GM23338 (cell line): ENCODE data around the gene TMEM170B. TPM values are rescaled to one million over a fixed set of nuclear protein-coding genes. Genes with fewer than 3 reads are reported as not detected.

ENCODE experiments used
- ATAC-seq: fragments of 200-7000 bp; cut with Tn5 transposase; 3 replicates; pipeline ENCODE4 v1.9.1; 2020
- DNase-seq: peaks from one replicate; pipeline ENCODE4 v3.0.0-alpha.2; 2015; ENCODE audit warnings: low spot score
- H2AFZ ChIP-seq: fragments of 200-600 bp; sonication (generic); 2 replicates; pipeline ENCODE4 v1.8.0; 2016; ENCODE audit warnings: antibody characterized with exemption, mild to moderate bottlenecking, moderate library complexity
- H3F3A ChIP-seq: fragments of 200-600 bp; sonication (generic); replicated peaks from 2 replicates; pipeline ENCODE4 v1.8.0; 2017; ENCODE audit warnings: antibody characterized with exemption, mixed run types, low read depth
- H3K27ac ChIP-seq: fragments of 200-600 bp; sonication (generic); 2 replicates; pipeline ENCODE4 v1.6.1; 2016; ENCODE audit warnings: low read depth
- H3K27me3 ChIP-seq: fragments of 200-600 bp; sonication (generic); 2 replicates; pipeline ENCODE4 v1.8.0; 2016; ENCODE audit warnings: mild to moderate bottlenecking, mixed run types, moderate library complexity; ENCODE audit not compliant: insufficient read depth
- H3K36me3 ChIP-seq: fragments of 200-600 bp; sonication (generic); 2 replicates; pipeline ENCODE4 v1.8.0; 2016; ENCODE audit warnings: mild to moderate bottlenecking; ENCODE audit not compliant: insufficient read depth
- H3K4me1 ChIP-seq: fragments of 200-600 bp; sonication (generic); 2 replicates; pipeline ENCODE4 v1.8.0; 2016; ENCODE audit warnings: mild to moderate bottlenecking, moderate library complexity; ENCODE audit not compliant: insufficient read depth
- H3K4me2 ChIP-seq: fragments of 200-600 bp; sonication (generic); 2 replicates; pipeline ENCODE4 v1.7.1; 2017; ENCODE audit warnings: mixed run types
- H3K4me3 ChIP-seq: fragments of 200-600 bp; sonication (generic); 2 replicates; pipeline ENCODE4 v1.6.1; 2016; ENCODE audit warnings: mixed run types
- H3K79me2 ChIP-seq: fragments of 200-600 bp; sonication (generic); replicated peaks from 2 replicates; pipeline ENCODE4 v1.8.0; 2017; ENCODE audit warnings: mild to moderate bottlenecking; ENCODE audit not compliant: insufficient read depth
- H3K9me2 ChIP-seq: fragments of 200-600 bp; sonication (generic); 2 replicates; pipeline ENCODE4 v1.8.0; 2017; ENCODE audit not compliant: insufficient read depth
- H4K20me1 ChIP-seq: fragments of 200-600 bp; sonication (generic); replicated peaks from 2 replicates; pipeline ENCODE4 v1.8.0; 2017; ENCODE audit warnings: mild to moderate bottlenecking; ENCODE audit not compliant: insufficient read depth
- H3K27ac Mint-ChIP-seq: 2 replicates; pipeline ENCODE4 v1.8.0; 2020; ENCODE audit warnings: inconsistent platforms, mild to moderate bottlenecking, moderate library complexity, mixed read lengths
- H3K27me3 Mint-ChIP-seq: 3 replicates; pipeline ENCODE4 v1.8.0; 2022; ENCODE audit warnings: low read depth, mild to moderate bottlenecking, moderate library complexity, mixed read lengths, inconsistent platforms; ENCODE audit not compliant: insufficient read depth, poor library complexity
- H3K36me3 Mint-ChIP-seq: 3 replicates; pipeline ENCODE4 v1.8.0; 2021; ENCODE audit warnings: low read depth, mild to moderate bottlenecking, inconsistent platforms, moderate library complexity, mixed read lengths
- H3K4me1 Mint-ChIP-seq: 3 replicates; pipeline ENCODE4 v1.8.0; 2020; ENCODE audit warnings: mild to moderate bottlenecking, inconsistent platforms, mixed read lengths
- H3K4me3 Mint-ChIP-seq: 3 replicates; pipeline ENCODE4 v1.8.0; 2021; ENCODE audit warnings: moderate library complexity, mild to moderate bottlenecking, inconsistent platforms, mixed read lengths
- H3K9me3 Mint-ChIP-seq: 3 replicates; pipeline ENCODE4 v1.8.0; 2020; ENCODE audit warnings: moderate library complexity, mild to moderate bottlenecking, inconsistent platforms, mixed read lengths
- CREB1 ChIP-seq: fragments of 250-450 bp; sonication (Bioruptor Pico); IDR thresholded peaks from 2 replicates; pipeline ENCODE4 v1.5.0; 2020; ENCODE audit warnings: low read depth, mild to moderate bottlenecking, moderate library complexity
- ETS1 ChIP-seq: IDR thresholded peaks from 2 replicates; pipeline ENCODE4 v1.6.1; 2016; ENCODE audit warnings: antibody characterized with exemption
- EZH2 ChIP-seq: fragments of 200-600 bp; sonication (generic); IDR thresholded peaks from one replicate; pipeline ENCODE4 v1.8.0; 2017; ENCODE audit warnings: antibody characterized with exemption, mild to moderate bottlenecking, low read depth; ENCODE audit not compliant: unreplicated experiment
- NANOG ChIP-seq: IDR thresholded peaks from 2 replicates; pipeline ENCODE4 v1.6.1; 2016; ENCODE audit warnings: antibody characterized with exemption, borderline replicate concordance
- POLR2AphosphoS5 ChIP-seq: IDR thresholded peaks from 2 replicates; pipeline ENCODE4 v1.6.1; 2016; ENCODE audit warnings: antibody characterized with exemption, low read depth
- STAT1 ChIP-seq: IDR thresholded peaks from one replicate; pipeline ENCODE4 v1.6.1; 2016; ENCODE audit warnings: antibody characterized with exemption; ENCODE audit not compliant: unreplicated experiment
- ZNF114 ChIP-seq: fragments of 250-450 bp; sonication (Bioruptor Pico); IDR thresholded peaks from 2 replicates; pipeline ENCODE4 v1.5.0; 2020; ENCODE audit warnings: mild to moderate bottlenecking, moderate library complexity
- ZNF331 ChIP-seq: fragments of 250-450 bp; sonication (Bioruptor Pico); IDR thresholded peaks from 2 replicates; pipeline ENCODE4 v1.5.0; 2020; ENCODE audit warnings: low read depth, mild to moderate bottlenecking, moderate library complexity
- polyA plus RNA-seq: library from polyadenylated mRNA; unstranded; fragments of >200 nt; fragmentation: Nextera tagmentation; extraction: Ambion mirVana; gene quantifications from 2 replicates; pipeline ENCODE4 v1.2.1, GENCODE V29; 2016
- total RNA-seq: library from RNA; depleted of rRNA; stranded (reverse); fragments of >200 nt; shearing (Covaris generic); gene quantifications from 2 replicates; pipeline ENCODE4 v1.2.3, GENCODE V29; 2014
- TF ChIP-seq, protein P1 (sequence below): fragments of 250-450 bp; sonication (Bioruptor Pico); IDR thresholded peaks from 2 replicates; pipeline ENCODE4 v1.5.0; 2020; ENCODE audit warnings: mild to moderate bottlenecking, moderate library complexity
- TF ChIP-seq, protein P2 (sequence below), 2 experiments: fragments of 200-600 bp in 1 of 2; sonication (generic) in 1 of 2; conservative IDR thresholded peaks; 2 replicates each; pipeline versions ENCODE4 v1.5.1 to v1.6.1; 2016 to 2017; ENCODE audit warnings: antibody characterized with exemption in 2 of 2, low read depth in 2 of 2, mild to moderate bottlenecking in 2 of 2, moderate library complexity in 1 of 2

Gene TMEM170B
- total and polyA plus RNA-seq, 2 experiments from 2014 or later: 2.0 to 6.9 TPM

DNA sequence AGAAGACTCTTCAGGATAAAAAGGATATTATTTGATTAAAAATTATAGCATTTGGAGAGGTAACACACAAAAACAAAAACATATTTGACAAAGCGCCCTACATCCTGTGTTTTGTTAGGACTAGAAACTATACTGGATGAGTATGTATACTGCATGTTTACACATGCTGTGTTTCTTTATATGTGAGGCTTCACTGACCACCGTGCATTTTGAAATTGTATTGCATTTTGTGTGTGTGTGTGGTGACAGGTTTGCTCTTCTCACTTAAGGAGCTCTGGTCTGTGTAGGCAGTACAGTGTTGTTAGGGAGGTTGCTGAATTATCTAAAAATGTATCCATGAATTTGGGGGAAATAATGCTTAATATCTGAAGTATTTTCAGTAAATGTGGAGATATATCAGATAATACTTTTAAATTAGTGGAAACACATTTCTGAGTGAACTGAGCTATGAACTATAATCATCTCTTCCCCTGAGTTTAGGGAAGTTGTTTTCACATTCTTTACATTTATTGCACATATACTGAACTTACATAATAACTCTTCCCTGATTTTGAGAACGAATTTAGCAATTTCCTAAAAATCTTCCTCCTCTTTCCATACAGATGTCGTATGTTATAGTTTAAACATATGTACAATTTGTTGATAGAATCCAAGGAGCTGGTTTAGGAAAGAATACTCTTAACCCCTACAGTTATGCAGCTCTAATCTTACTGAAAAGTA is 43.3 kb downstream of the TMEM170B start:
- H4K20me1 ChIP-seq: no peaks in the 10 kb centered on the region

DNA sequence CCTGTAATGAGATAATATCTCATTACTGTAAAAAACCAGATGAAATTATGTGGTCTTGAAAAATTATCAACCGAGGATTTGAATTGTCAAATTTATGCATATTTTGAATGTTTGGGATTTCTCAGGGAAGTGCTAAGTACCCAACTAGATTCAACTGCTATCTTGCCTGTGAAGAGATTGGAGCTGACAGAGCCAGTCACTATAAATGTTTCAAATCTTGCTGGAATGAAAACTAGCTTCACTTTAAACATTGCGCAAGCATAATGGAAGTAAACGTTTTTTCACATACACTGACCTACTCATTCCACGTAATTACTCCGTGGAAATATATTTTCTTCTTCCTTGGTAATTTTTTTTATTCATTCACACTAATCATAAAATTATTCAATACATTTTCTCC is 46.7 kb downstream of the TMEM170B start:
- Mint-ChIP-seq H3K36me3 (no peaks in the 10 kb centered on the region), H3K9me3 (peaks cover 3% of the 10 kb centered on the region; the same call in 1 of the 3 replicates), H3K4me1 (peaks cover 17% of the 10 kb centered on the region; the same call in 2 of the 3 replicates), H3K4me3 (no peak overlapping the region), H3K27ac (no peak overlapping the region; the same call in 1 of the 2 replicates), H3K27me3 (peaks cover 3% of the 10 kb centered on the region)
- Histone ChIP-seq H3K79me2 (no peaks in the 10 kb centered on the region), H3K9me2 (no peaks in the 10 kb centered on the region), H3K4me3 (no peak overlapping the region), H3K4me1 (peaks cover 7% of the 10 kb centered on the region), H4K20me1 (no peaks in the 10 kb centered on the region), H3K27ac (no peak overlapping the region), H3F3A (no peaks in the 10 kb centered on the region), H3K4me2 (no peak overlapping the region), H2AFZ (no peak overlapping the region), H3K36me3 (no peaks in the 10 kb centered on the region), H3K27me3 (no peaks in the 10 kb centered on the region)
- DNase-seq (no peak), ATAC-seq (no peak)
- TF ChIP-seq ZNF331 (CRISPR knock-in tag): no peak
- no peak for TF ChIP-seq STAT1
- TF ChIP-seq EZH2: no peak
- TF ChIP-seq, protein P1, sequence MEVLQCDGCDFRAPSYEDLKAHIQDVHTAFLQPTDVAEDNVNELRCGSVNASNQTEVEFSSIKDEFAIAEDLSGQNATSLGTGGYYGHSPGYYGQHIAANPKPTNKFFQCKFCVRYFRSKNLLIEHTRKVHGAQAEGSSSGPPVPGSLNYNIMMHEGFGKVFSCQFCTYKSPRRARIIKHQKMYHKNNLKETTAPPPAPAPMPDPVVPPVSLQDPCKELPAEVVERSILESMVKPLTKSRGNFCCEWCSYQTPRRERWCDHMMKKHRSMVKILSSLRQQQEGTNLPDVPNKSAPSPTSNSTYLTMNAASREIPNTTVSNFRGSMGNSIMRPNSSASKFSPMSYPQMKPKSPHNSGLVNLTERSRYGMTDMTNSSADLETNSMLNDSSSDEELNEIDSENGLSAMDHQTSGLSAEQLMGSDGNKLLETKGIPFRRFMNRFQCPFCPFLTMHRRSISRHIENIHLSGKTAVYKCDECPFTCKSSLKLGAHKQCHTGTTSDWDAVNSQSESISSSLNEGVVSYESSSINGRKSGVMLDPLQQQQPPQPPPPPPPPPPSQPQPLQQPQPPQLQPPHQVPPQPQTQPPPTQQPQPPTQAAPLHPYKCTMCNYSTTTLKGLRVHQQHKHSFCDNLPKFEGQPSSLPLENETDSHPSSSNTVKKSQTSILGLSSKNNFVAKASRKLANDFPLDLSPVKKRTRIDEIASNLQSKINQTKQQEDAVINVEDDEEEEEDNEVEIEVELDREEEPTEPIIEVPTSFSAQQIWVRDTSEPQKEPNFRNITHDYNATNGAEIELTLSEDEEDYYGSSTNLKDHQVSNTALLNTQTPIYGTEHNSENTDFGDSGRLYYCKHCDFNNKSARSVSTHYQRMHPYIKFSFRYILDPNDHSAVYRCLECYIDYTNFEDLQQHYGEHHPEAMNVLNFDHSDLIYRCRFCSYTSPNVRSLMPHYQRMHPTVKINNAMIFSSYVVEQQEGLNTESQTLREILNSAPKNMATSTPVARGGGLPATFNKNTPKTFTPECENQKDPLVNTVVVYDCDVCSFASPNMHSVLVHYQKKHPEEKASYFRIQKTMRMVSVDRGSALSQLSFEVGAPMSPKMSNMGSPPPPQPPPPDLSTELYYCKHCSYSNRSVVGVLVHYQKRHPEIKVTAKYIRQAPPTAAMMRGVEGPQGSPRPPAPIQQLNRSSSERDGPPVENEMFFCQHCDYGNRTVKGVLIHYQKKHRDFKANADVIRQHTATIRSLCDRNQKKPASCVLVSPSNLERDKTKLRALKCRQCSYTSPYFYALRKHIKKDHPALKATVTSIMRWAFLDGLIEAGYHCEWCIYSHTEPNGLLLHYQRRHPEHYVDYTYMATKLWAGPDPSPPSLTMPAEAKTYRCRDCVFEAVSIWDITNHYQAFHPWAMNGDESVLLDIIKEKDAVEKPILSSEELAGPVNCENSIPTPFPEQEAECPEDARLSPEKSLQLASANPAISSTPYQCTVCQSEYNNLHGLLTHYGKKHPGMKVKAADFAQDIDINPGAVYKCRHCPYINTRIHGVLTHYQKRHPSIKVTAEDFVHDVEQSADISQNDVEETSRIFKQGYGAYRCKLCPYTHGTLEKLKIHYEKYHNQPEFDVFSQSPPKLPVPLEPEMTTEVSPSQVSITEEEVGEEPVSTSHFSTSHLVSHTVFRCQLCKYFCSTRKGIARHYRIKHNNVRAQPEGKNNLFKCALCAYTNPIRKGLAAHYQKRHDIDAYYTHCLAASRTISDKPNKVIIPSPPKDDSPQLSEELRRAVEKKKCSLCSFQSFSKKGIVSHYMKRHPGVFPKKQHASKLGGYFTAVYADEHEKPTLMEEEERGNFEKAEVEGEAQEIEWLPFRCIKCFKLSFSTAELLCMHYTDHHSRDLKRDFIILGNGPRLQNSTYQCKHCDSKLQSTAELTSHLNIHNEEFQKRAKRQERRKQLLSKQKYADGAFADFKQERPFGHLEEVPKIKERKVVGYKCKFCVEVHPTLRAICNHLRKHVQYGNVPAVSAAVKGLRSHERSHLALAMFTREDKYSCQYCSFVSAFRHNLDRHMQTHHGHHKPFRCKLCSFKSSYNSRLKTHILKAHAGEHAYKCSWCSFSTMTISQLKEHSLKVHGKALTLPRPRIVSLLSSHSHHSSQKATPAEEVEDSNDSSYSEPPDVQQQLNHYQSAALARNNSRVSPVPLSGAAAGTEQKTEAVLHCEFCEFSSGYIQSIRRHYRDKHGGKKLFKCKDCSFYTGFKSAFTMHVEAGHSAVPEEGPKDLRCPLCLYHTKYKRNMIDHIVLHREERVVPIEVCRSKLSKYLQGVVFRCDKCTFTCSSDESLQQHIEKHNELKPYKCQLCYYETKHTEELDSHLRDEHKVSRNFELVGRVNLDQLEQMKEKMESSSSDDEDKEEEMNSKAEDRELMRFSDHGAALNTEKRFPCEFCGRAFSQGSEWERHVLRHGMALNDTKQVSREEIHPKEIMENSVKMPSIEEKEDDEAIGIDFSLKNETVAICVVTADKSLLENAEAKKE (CRISPR knock-in tag): no peak
- TF ChIP-seq ETS1: no peak
- no peak for TF ChIP-seq POLR2AphosphoS5
- no peak for TF ChIP-seq NANOG
- TF ChIP-seq, protein P2, sequence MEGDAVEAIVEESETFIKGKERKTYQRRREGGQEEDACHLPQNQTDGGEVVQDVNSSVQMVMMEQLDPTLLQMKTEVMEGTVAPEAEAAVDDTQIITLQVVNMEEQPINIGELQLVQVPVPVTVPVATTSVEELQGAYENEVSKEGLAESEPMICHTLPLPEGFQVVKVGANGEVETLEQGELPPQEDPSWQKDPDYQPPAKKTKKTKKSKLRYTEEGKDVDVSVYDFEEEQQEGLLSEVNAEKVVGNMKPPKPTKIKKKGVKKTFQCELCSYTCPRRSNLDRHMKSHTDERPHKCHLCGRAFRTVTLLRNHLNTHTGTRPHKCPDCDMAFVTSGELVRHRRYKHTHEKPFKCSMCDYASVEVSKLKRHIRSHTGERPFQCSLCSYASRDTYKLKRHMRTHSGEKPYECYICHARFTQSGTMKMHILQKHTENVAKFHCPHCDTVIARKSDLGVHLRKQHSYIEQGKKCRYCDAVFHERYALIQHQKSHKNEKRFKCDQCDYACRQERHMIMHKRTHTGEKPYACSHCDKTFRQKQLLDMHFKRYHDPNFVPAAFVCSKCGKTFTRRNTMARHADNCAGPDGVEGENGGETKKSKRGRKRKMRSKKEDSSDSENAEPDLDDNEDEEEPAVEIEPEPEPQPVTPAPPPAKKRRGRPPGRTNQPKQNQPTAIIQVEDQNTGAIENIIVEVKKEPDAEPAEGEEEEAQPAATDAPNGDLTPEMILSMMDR (conservative IDR thresholded peaks at IDR 0.05; ENCODE audit: low read depth in 2 of 2): no peak
- TF ChIP-seq ZNF114 (CRISPR knock-in tag): no peak
- no peak for TF ChIP-seq CREB1

More for the DNA sequence above, 43.3 kb downstream of the TMEM170B start:
- TF ChIP-seq EZH2: no peak
- Histone ChIP-seq H3F3A (no peaks in the 10 kb centered on the region), H3K79me2 (no peaks in the 10 kb centered on the region), H3K4me1 (no peaks in the 10 kb centered on the region), H3K9me2 (no peaks in the 10 kb centered on the region), H3K4me3 (no peak overlapping the region), H3K4me2 (no peak overlapping the region), H2AFZ (no peak overlapping the region), H3K27ac (no peak overlapping the region), H3K27me3 (no peaks in the 10 kb centered on the region), H3K36me3 (no peaks in the 10 kb centered on the region)
- Mint-ChIP-seq H3K27ac (no peak overlapping the region), H3K4me3 (no peak overlapping the region), H3K36me3 (no peaks in the 10 kb centered on the region), H3K4me1 (peaks cover 8% of the 10 kb centered on the region; the same call in 2 of the 3 replicates), H3K27me3 (peaks cover 3% of the 10 kb centered on the region), H3K9me3 (no peaks in the 10 kb centered on the region)
- DNase-seq (no peak), ATAC-seq (no peak)
